HepG2 (cell line): Measurements from ENCODE around the gene STYK1. TPM values are rescaled to one million over a fixed set of nuclear protein-coding genes. Genes with fewer than 3 reads are reported as not detected.
A peak's percentile ranks its signal among the peaks of the same experiment; 100 is the strongest.

Source experiments
- ATAC-seq: fragments of 200-7000 bp; cut with Tn5 transposase; 3 replicates; pipeline ENCODE4 v1.9.1; 2020; ENCODE audit warnings: mild to moderate bottlenecking, moderate library complexity
- BruUV-seq: library from RNA; stranded (reverse); fragments of 400-500 nt; replicated peaks from 2 replicates; lab custom pipeline; 2021; lab: Mats Ljungman, UMichigan
- CTCF ChIA-PET: fragments of 300-600 bp; formaldehyde crosslinking; extraction: SDS; loops from one replicate; lab custom pipeline; 2021; ENCODE audit warnings: low total read pairs, inconsistent platforms, low intra/inter-chr PET ratio; lab: Yijun Ruan, JAX
- POLR2A ChIA-PET: fragments of 350-600 bp; sonication (Branson Sonifier 250); formaldehyde crosslinking; loops from one replicate; lab custom pipeline; 2020; ENCODE audit warnings: antibody characterized with exemption, inconsistent platforms; lab: Yijun Ruan, JAX
- DNase-seq: peaks from one replicate; pipeline ENCODE4 v3.0.0-alpha.2; 2015; ENCODE audit warnings: low spot score
- FAIRE-seq: peaks from 3 replicates; lab custom pipeline; 2011; peaks lifted over from hg19 to GRCh38; lab: Jason Lieb, UNC
- H2AFZ ChIP-seq: one replicate; pipeline ENCODE4 v1.6.1; 2011; ENCODE audit warnings: low read length, inconsistent platforms
- H3K27ac ChIP-seq: fragments of 300-600 bp; 3 replicates; pipeline ENCODE4 v1.8.0; 2011; ENCODE audit warnings: mixed run types, mild to moderate bottlenecking, mixed read lengths, low read length, inconsistent platforms; ENCODE audit not compliant: insufficient read depth; ENCODE audit errors: extremely low read length
- H3K27me3 ChIP-seq, 2 experiments: fragments of 200-600 bp in 1 of 2; 2 replicates in 1 of 2; 3 replicates in 1 of 2; pipeline versions ENCODE4 v1.6.0 to v1.8.0; 2011; ENCODE audit warnings: low read length in 2 of 2, mild to moderate bottlenecking in 2 of 2, moderate library complexity in 2 of 2, inconsistent platforms in 1 of 2; ENCODE audit not compliant: insufficient read depth in 2 of 2, control insufficient read depth in 1 of 2
- H3K36me3 ChIP-seq, 2 experiments: fragments of 200-600 bp in 1 of 2; replicated peaks in 1 of 2; 2 replicates in 1 of 2; 3 replicates in 1 of 2; pipeline versions ENCODE4 v1.5.1 to v1.8.0; 2011; ENCODE audit warnings: low read length in 2 of 2, inconsistent platforms in 1 of 2; ENCODE audit not compliant: insufficient read depth in 2 of 2, control insufficient read depth in 1 of 2
- H3K4me1 ChIP-seq: 2 replicates; pipeline ENCODE4 v1.5.1; 2012; ENCODE audit warnings: low read length, inconsistent platforms; ENCODE audit not compliant: insufficient read depth
- H3K4me2 ChIP-seq: 2 replicates; pipeline ENCODE4 v1.6.0; 2011; ENCODE audit warnings: low read depth, low read length, inconsistent platforms
- H3K4me3 ChIP-seq, 3 experiments: fragments of 200-600 bp in 1 of 3; sonication (generic), shearing (Covaris generic) in 1 of 3; replicated peaks in 1 of 3; 2 replicates each; pipeline ENCODE4 v1.5.1; 2011 to 2016; ENCODE audit warnings: low read length in 3 of 3, inconsistent platforms in 2 of 3, low read depth in 2 of 3, mild to moderate bottlenecking in 2 of 3, control low read depth in 1 of 3, mixed read lengths in 1 of 3; ENCODE audit not compliant: insufficient read depth in 1 of 3
- H3K79me2 ChIP-seq: one replicate; pipeline ENCODE4 v1.6.1; 2011; ENCODE audit warnings: low read length, inconsistent platforms; ENCODE audit not compliant: insufficient read depth
- H3K9ac ChIP-seq: 2 replicates; pipeline ENCODE4 v1.6.0; 2011; ENCODE audit warnings: mild to moderate bottlenecking, low read depth, low read length, inconsistent platforms; ENCODE audit not compliant: insufficient read depth
- H3K9me3 ChIP-seq: 2 replicates; pipeline ENCODE4 v1.5.1; 2012; ENCODE audit warnings: mild to moderate bottlenecking, low read length
- H4K20me1 ChIP-seq: 2 replicates; pipeline ENCODE4 v1.6.0; 2011; ENCODE audit warnings: inconsistent platforms, mild to moderate bottlenecking, low read length, moderate library complexity; ENCODE audit not compliant: insufficient read depth
- AKAP8 ChIP-seq: sonication (generic); formaldehyde crosslinking; IDR thresholded peaks from 2 replicates; pipeline ENCODE4 v1.5.1; 2020; ENCODE audit warnings: mild to moderate bottlenecking, missing genetic modification reagents
- BHLHE40 ChIP-seq: IDR thresholded peaks from 2 replicates; pipeline ENCODE4 v1.6.1; 2011; ENCODE audit warnings: low read length, improper control_type of control experiment
- HDAC1 ChIP-seq: sonication (generic); formaldehyde crosslinking; IDR thresholded peaks from 2 replicates; pipeline ENCODE4 v1.5.1; 2020; ENCODE audit warnings: mild to moderate bottlenecking, missing genetic modification reagents
- HINFP ChIP-seq: sonication (generic); formaldehyde crosslinking; IDR thresholded peaks from 2 replicates; pipeline ENCODE4 v1.4.0; 2020; ENCODE audit warnings: low read depth, mild to moderate bottlenecking, missing genetic modification reagents
- HNRNPL ChIP-seq: fragments of 200-400 bp; formaldehyde crosslinking; IDR thresholded peaks from 2 replicates; pipeline ENCODE4 v1.6.1; 2017; ENCODE audit warnings: mild to moderate bottlenecking, low read depth, low read length
- HOMEZ ChIP-seq: IDR thresholded peaks from 2 replicates; pipeline ENCODE4 v1.6.1; 2016; ENCODE audit warnings: low read depth
- IRF2 ChIP-seq: IDR thresholded peaks from 2 replicates; pipeline ENCODE4 v1.6.1; 2018; ENCODE audit warnings: missing genetic modification reagents, missing compliant biosample characterization
- MZF1 ChIP-seq: sonication (generic); formaldehyde crosslinking; IDR thresholded peaks from 2 replicates; pipeline ENCODE4 v1.8.1; 2023; ENCODE audit warnings: mild to moderate bottlenecking, missing genetic modification reagents, borderline replicate concordance
- NFATC3 ChIP-seq: sonication (generic); formaldehyde crosslinking; IDR thresholded peaks from 2 replicates; pipeline ENCODE4 v1.5.1; 2020; ENCODE audit warnings: mild to moderate bottlenecking, missing genetic modification reagents
- PLRG1 ChIP-seq: fragments of 450-650 bp; conservative IDR thresholded peaks from 2 replicates; pipeline ENCODE4 v1.6.1; 2016
- SP140L ChIP-seq: sonication (generic); formaldehyde crosslinking; IDR thresholded peaks from 2 replicates; pipeline ENCODE4 v1.4.0; 2020; ENCODE audit warnings: missing genetic modification reagents, borderline replicate concordance
- TARDBP ChIP-seq: sonication (generic); formaldehyde crosslinking; IDR thresholded peaks from 2 replicates; pipeline ENCODE4 v1.8.0; 2022; ENCODE audit warnings: mild to moderate bottlenecking, missing genetic modification reagents
- ZNF264 ChIP-seq: sonication (generic); formaldehyde crosslinking; IDR thresholded peaks from 2 replicates; pipeline ENCODE4 v1.4.0; 2020; ENCODE audit warnings: missing genetic modification reagents
- ZNF441 ChIP-seq: sonication (generic); formaldehyde crosslinking; IDR thresholded peaks from 2 replicates; pipeline ENCODE4 v1.7.0; 2021; ENCODE audit warnings: missing genetic modification reagents, borderline replicate concordance
- ZNF670 ChIP-seq: sonication (generic); formaldehyde crosslinking; IDR thresholded peaks from 2 replicates; pipeline ENCODE4 v1.8.0; 2022; ENCODE audit warnings: mild to moderate bottlenecking, missing genetic modification reagents, borderline replicate concordance
- ZNF713 ChIP-seq: sonication (generic); formaldehyde crosslinking; IDR thresholded peaks from 2 replicates; pipeline ENCODE4 v1.4.0; 2020; ENCODE audit warnings: mild to moderate bottlenecking, missing genetic modification reagents
- ZNF770 ChIP-seq: sonication (generic); formaldehyde crosslinking; IDR thresholded peaks from 2 replicates; pipeline ENCODE4 v1.5.0; 2020; ENCODE audit warnings: mild to moderate bottlenecking, missing genetic modification reagents
- ZNF83 ChIP-seq: sonication (generic); formaldehyde crosslinking; IDR thresholded peaks from 2 replicates; pipeline ENCODE4 v1.4.0; 2020; ENCODE audit warnings: missing genetic modification reagents, mild to moderate bottlenecking, borderline replicate concordance
- WGBS: methylation state at CpG from one replicate; pipeline ENCODE4 v1.1.6; 2017; ENCODE audit warnings: low lambda C conversion rate; 5-methylcytosine and 5-hydroxymethylcytosine counted together
- in situ Hi-C: cut with HindIII; loops from 2 replicates; pipeline ENCODE4 v1.10.0; 2017; ENCODE audit warnings: low pct_unique_long_range_greater_than_20kb; ENCODE audit not compliant: extremely low pct_ligation_motif_present
- intact Hi-C: fragments of 100-400 bp; cut with micrococcal nuclease; formaldehyde crosslinking; loops from one replicate; pipeline ENCODE4 v1.10.0; 2022; ENCODE audit not compliant: unreplicated experiment
- polyA plus RNA-seq, 8 experiments: library from polyadenylated mRNA; depleted of rRNA in 3 of 8; stranded (reverse) in 7 of 8; unstranded in 1 of 8; fragments of >200 nt; fragmentation: Illumina TruSeq in 4 of 8; extraction: Trizol in 4 of 8; gene quantifications; 2 replicates each; pipeline versions ENCODE4 v1.2.1 to v1.2.3, GENCODE V29; 2011 to 2016; ENCODE audit warnings: low read depth in 4 of 8, missing spikeins in 1 of 8, mixed read lengths in 1 of 8; ENCODE audit not compliant: insufficient read depth in 1 of 8
- total RNA-seq, 5 experiments: library from RNA; depleted of rRNA; stranded (reverse); fragments of >200 nt; fragmentation: Illumina TruSeq; extraction: Trizol; gene quantifications; 2 replicates each; pipeline ENCODE4 v1.2.3, GENCODE V29; 2016; ENCODE audit warnings: low read depth in 1 of 5

The STYK1 gene
- total and polyA plus RNA-seq, 2 of the 13 experiments (the other 11 are each of a cell fraction or from before 2014, with no cell fraction given): not detected

- no peak for TF ChIP-seq HOMEZ (CRISPR knock-in tag)
- no peak for TF ChIP-seq PLRG1
Measured at GRCh38 chr12:10722905-10723746, 49.3 kb upstream of the STYK1 start, which contains the start of gene YBX3 (continued).

GRCh38 chr12:10722502-10722904 lies 48.7 kb upstream of the STYK1 start:
- DNase-seq (peak; percentile 19), ATAC-seq (peak; percentile 67), FAIRE-seq (no peak)
- Histone ChIP-seq H3K9ac (peak overlapping the region; percentile 92), H3K9me3 (no peaks in the 10 kb centered on the region), H4K20me1 (peaks cover 40% of the 10 kb centered on the region), H3K79me2 (peaks cover 55% of the 10 kb centered on the region), H3K4me1 (peaks cover 48% of the 10 kb centered on the region), H3K27me3 (peaks cover 0 to 13% of the 10 kb centered on the region in 2 experiments; a peak in 2 of 5 replicates), H3K4me3 (peak overlapping the region; percentile 84 to 99 (median 93)), H3K4me2 (peak overlapping the region; percentile 94), H3K27ac (peak overlapping the region; percentile 80), H3K36me3 (peaks cover 3 to 9% of the 10 kb centered on the region in 2 experiments), H2AFZ (no peak overlapping the region)
- WGBS: 0% methylated on average over 8 of the region's 36 CpGs
- no TSS peak for BruUV-seq
- intact Hi-C loops (loop anchor here (2.0 kb wide), 1 partner anchor 510 kb away; the partner anchor contains the start of gene GABARAPL1), in situ Hi-C loops (no loop called here)
- CTCF ChIA-PET: interaction anchor here (2.6 kb wide), 1 partner anchor 27 kb away, joined by 11 read pairs; no protein-coding TSS in a partner anchor
- POLR2A ChIA-PET: interaction anchor here (1.0 kb wide), 1 partner anchor 449 kb away, joined by 3 read pairs; no protein-coding TSS in a partner anchor
- TF ChIP-seq ZNF83 (no peak), BHLHE40 (no peak), ZNF670 (peak; percentile 40; the same call in 1 of the 2 replicates), TARDBP (CRISPR knock-in tag) (no peak), HNRNPL (no peak), SP140L (CRISPR knock-in tag) (no peak), ZNF264 (CRISPR knock-in tag) (no peak), HINFP (CRISPR knock-in tag) (no peak), IRF2 (no peak), HDAC1 (CRISPR knock-in tag) (peak; percentile 52; the same call in 1 of the 2 replicates), ZNF713 (CRISPR knock-in tag) (no peak), ZNF441 (CRISPR knock-in tag) (no peak), NFATC3 (CRISPR knock-in tag) (0 out of 2 replicates have a peak, but pooled peaks have one; percentile 61), AKAP8 (CRISPR knock-in tag) (no peak), ZNF770 (CRISPR knock-in tag) (no peak), MZF1 (CRISPR knock-in tag) (no peak)
